ENCODE measurements around the gene CADPS. TPM values are rescaled to one million over a fixed set of nuclear protein-coding genes. Genes with fewer than 3 reads are reported as not detected.

The CADPS gene
- total RNA-seq, 8 experiments from 2014 or later, result 1.6 to 196 (median 90.7) TPM

GRCh38 chr3:62863648-62864047 lies 11.6 kb downstream of the CADPS start:
- H3K27ac ChIP-seq, result no peak overlapping the region
- in situ Hi-C loops (cut with MboI; ENCODE audit: low pct_unique_long_range_greater_than_20kb in 2 of 9, low sequenced_read_pairs in 9 of 9, unreplicated experiment in 9 of 9), result no loop called here
- no peak overlapping the region for H3K4me3 ChIP-seq
- H3K4me1 ChIP-seq (replicated peaks in 1 of 2), result peaks cover 6 to 12% of the 10 kb centered on the region in 2 donors
- WGBS, 10 experiments, result 56 to 100% (median 90%) methylated on average over 1 to 3 of the region's 3 CpGs
- no peak for ATAC-seq (replicated peaks in 6 of 8)

GRCh38 chr3:62859203-62859791 lies 15.9 kb downstream of the CADPS start:
- peaks cover 6 to 12% of the 10 kb centered on the region in 2 donors for H3K4me1 ChIP-seq (replicated peaks in 1 of 2)
- in situ Hi-C loops (cut with MboI; ENCODE audit: low pct_unique_long_range_greater_than_20kb in 2 of 9, low sequenced_read_pairs in 9 of 9, unreplicated experiment in 9 of 9), result no loop called here
- peak in 5 of 8 experiments; percentile 56 to 71 (median 66) for ATAC-seq (replicated peaks in 6 of 8)
- 30 to 80% (median 56%) methylated on average over 1 to 5 of the region's 5 CpGs; no CpG with 5 or more reads in 3 of the 10 experiments for WGBS, 10 experiments
- peak overlapping the region in 1 of 5 donors; percentile 0 for H3K4me3 ChIP-seq
- H3K27ac ChIP-seq, result peak overlapping the region in 1 of 2 donors; percentile 29

- in situ Hi-C loops (cut with MboI; ENCODE audit: low pct_unique_long_range_greater_than_20kb in 2 of 9, low sequenced_read_pairs in 9 of 9, unreplicated experiment in 9 of 9), result no loop called here
- 20 to 93% (median 74%) methylated on average over 1 to 4 of the region's 4 CpGs for WGBS, 10 experiments
- ATAC-seq (replicated peaks in 6 of 8), result peak in 1 of 8 experiments; percentile 39
- Histone ChIP-seq H3K27ac (no peak overlapping the region), H3K4me1 (replicated peaks in 1 of 2) (no peaks in the 10 kb centered on the region), H3K4me3 (no peak overlapping the region)
These were observed 29.2 kb downstream of the CADPS start for GRCh38 chr3:62845996-62846395.

- no peak for ATAC-seq (replicated peaks in 6 of 8)
- Histone ChIP-seq H3K4me3 (no peak overlapping the region), H3K27ac (no peak overlapping the region), H3K4me1 (replicated peaks in 1 of 2) (peaks cover 0 to 3% of the 10 kb centered on the region in 2 donors)
- in situ Hi-C loops (cut with MboI; ENCODE audit: low pct_unique_long_range_greater_than_20kb in 2 of 9, low sequenced_read_pairs in 9 of 9, unreplicated experiment in 9 of 9), result no loop called here
- WGBS, 10 experiments, result 0 to 89% (median 45%) methylated on average over 1 of the region's 1 CpG; no CpG with 5 or more reads in 5 of the 10 experiments
These were observed 31.7 kb downstream of the CADPS start for GRCh38 chr3:62843508-62843907.

GRCh38 chr3:62839748-62840147 lies 35.5 kb downstream of the CADPS start:
- Histone ChIP-seq H3K4me1 (replicated peaks in 1 of 2) (peaks cover 0 to 9% of the 10 kb centered on the region in 2 donors), H3K27ac (no peak overlapping the region), H3K4me3 (no peak overlapping the region)
- ATAC-seq (replicated peaks in 6 of 8), result peak in 6 of 8 experiments; percentile 8 to 96 (median 62)
- in situ Hi-C loops (cut with MboI; ENCODE audit: low pct_unique_long_range_greater_than_20kb in 2 of 9, low sequenced_read_pairs in 9 of 9, unreplicated experiment in 9 of 9), result no loop called here
- WGBS, 10 experiments, result 0 to 100% (median 78%) methylated on average over 1 of the region's 1 CpG; no CpG with 5 or more reads in 2 of the 10 experiments

GRCh38 chr3:62837145-62837787 lies 38.0 kb downstream of the CADPS start:
- 0 to 100% (median 60%) methylated on average over 1 to 6 of the region's 6 CpGs; no CpG with 5 or more reads in 1 of the 10 experiments for WGBS, 10 experiments
- ATAC-seq (replicated peaks in 6 of 8), result no peak
- in situ Hi-C loops (cut with MboI; ENCODE audit: low pct_unique_long_range_greater_than_20kb in 2 of 9, low sequenced_read_pairs in 9 of 9, unreplicated experiment in 9 of 9), result no loop called here
- no peak overlapping the region for H3K4me3 ChIP-seq
- no peak overlapping the region for H3K27ac ChIP-seq
- H3K4me1 ChIP-seq (replicated peaks in 1 of 2), result peaks cover 8 to 16% of the 10 kb centered on the region in 2 donors

GRCh38 chr3:62835554-62836236 lies 39.5 kb downstream of the CADPS start:
- whole genome bisulfite sequencing, 10 experiments, result 18 to 89% (median 72%) methylated on average over 2 to 3 of the region's 3 CpGs; no CpG with 5 or more reads in 2 of the 10 experiments
- Histone ChIP-seq H3K4me1 (replicated peaks in 1 of 2) (peaks cover 9 to 19% of the 10 kb centered on the region in 2 donors), H3K27ac (no peak overlapping the region), H3K4me3 (no peak overlapping the region)
- in situ Hi-C loops (cut with MboI; ENCODE audit: low pct_unique_long_range_greater_than_20kb in 2 of 9, low sequenced_read_pairs in 9 of 9, unreplicated experiment in 9 of 9), result no loop called here
- peak in 3 of 8 experiments; percentile 29 to 60 (median 44) for ATAC-seq (replicated peaks in 6 of 8)

GRCh38 chr3:62833538-62833937 lies 41.7 kb downstream of the CADPS start:
- Histone ChIP-seq H3K27ac (no peak overlapping the region), H3K4me3 (no peak overlapping the region), H3K4me1 (replicated peaks in 1 of 2) (peaks cover 10 to 20% of the 10 kb centered on the region in 2 donors)
- ATAC-seq (replicated peaks in 6 of 8), result no peak
- in situ Hi-C loops (cut with MboI; ENCODE audit: low pct_unique_long_range_greater_than_20kb in 2 of 9, low sequenced_read_pairs in 9 of 9, unreplicated experiment in 9 of 9), result no loop called here

GRCh38 chr3:62832553-62832952 lies 42.7 kb downstream of the CADPS start:
- no peak overlapping the region for H3K27ac ChIP-seq
- 39 to 79% (median 56%) methylated on average over 2 to 7 of the region's 7 CpGs; no CpG with 5 or more reads in 1 of the 10 experiments for WGBS, 10 experiments
- ATAC-seq (replicated peaks in 6 of 8), result peak in 5 of 8 experiments; percentile 32 to 74 (median 55)
- peaks cover 10 to 14% of the 10 kb centered on the region in 2 donors for H3K4me1 ChIP-seq (replicated peaks in 1 of 2)
- in situ Hi-C loops (cut with MboI; ENCODE audit: low pct_unique_long_range_greater_than_20kb in 2 of 9, low sequenced_read_pairs in 9 of 9, unreplicated experiment in 9 of 9), result no loop called here
- H3K4me3 ChIP-seq, result no peak overlapping the region

GRCh38 chr3:62830727-62831322 lies 44.4 kb downstream of the CADPS start:
- peak in 3 of 8 experiments; percentile 36 to 72 (median 61) for ATAC-seq (replicated peaks in 6 of 8)
- in situ Hi-C loops (cut with MboI; ENCODE audit: low pct_unique_long_range_greater_than_20kb in 2 of 9, low sequenced_read_pairs in 9 of 9, unreplicated experiment in 9 of 9), result no loop called here
- H3K4me1 ChIP-seq (replicated peaks in 1 of 2), result peaks cover 10 to 16% of the 10 kb centered on the region in 2 donors
- H3K4me3 ChIP-seq, result no peak overlapping the region
- 0 to 100% (median 50%) methylated on average over 1 to 2 of the region's 2 CpGs; no CpG with 5 or more reads in 1 of the 10 experiments for WGBS, 10 experiments
- no peak overlapping the region for H3K27ac ChIP-seq

GRCh38 chr3:62827550-62827949 lies 47.7 kb downstream of the CADPS start:
- in situ Hi-C loops (cut with MboI; ENCODE audit: low pct_unique_long_range_greater_than_20kb in 2 of 9, low sequenced_read_pairs in 9 of 9, unreplicated experiment in 9 of 9), result no loop called here
- no peak for ATAC-seq (replicated peaks in 6 of 8)
- Histone ChIP-seq H3K4me1 (replicated peaks in 1 of 2) (peaks cover 4 to 12% of the 10 kb centered on the region in 2 donors), H3K4me3 (no peak overlapping the region), H3K27ac (no peak overlapping the region)

GRCh38 chr3:62824965-62825592 lies 50.1 kb downstream of the CADPS start:
- WGBS, 10 experiments, result 40 to 100% (median 89%) methylated on average over 1 to 6 of the region's 6 CpGs; no CpG with 5 or more reads in 1 of the 10 experiments
- Histone ChIP-seq H3K27ac (no peak overlapping the region), H3K4me3 (no peak overlapping the region), H3K4me1 (replicated peaks in 1 of 2) (peaks cover 0 to 2% of the 10 kb centered on the region in 2 donors)
- in situ Hi-C loops (cut with MboI; ENCODE audit: low pct_unique_long_range_greater_than_20kb in 2 of 9, low sequenced_read_pairs in 9 of 9, unreplicated experiment in 9 of 9), result no loop called here
- no peak for ATAC-seq (replicated peaks in 6 of 8)

Measured in motor neuron (in vitro differentiated cells).